ENCODE results near the gene NUB1. TPM values are rescaled to one million over a fixed set of nuclear protein-coding genes. Genes with fewer than 3 reads are reported as not detected.

The NUB1 gene
- polyA plus RNA-seq, 5 donors, result 61.7 to 86.9 (median 80.2) TPM

- no peak for DNase-seq
Measured at GRCh38 chr7:151342811-151343210, 1.2 kb downstream of the NUB1 start.

- no peak for DNase-seq
Measured at GRCh38 chr7:151343516-151343915, 1.9 kb downstream of the NUB1 start.

GRCh38 chr7:151345576-151346469, 4.2 kb downstream of the NUB1 start:
- no peak for DNase-seq

- no peak for DNase-seq
Measured at GRCh38 chr7:151346470-151346769, 4.8 kb downstream of the NUB1 start.

GRCh38 chr7:151347200-151347599, 5.6 kb downstream of the NUB1 start:
- DNase-seq, result no peak

GRCh38 chr7:151348970-151349369, 7.4 kb downstream of the NUB1 start:
- no peak for DNase-seq

GRCh38 chr7:151349507-151349853, 7.9 kb downstream of the NUB1 start:
- DNase-seq, result no peak

- DNase-seq, result no peak
Measured at GRCh38 chr7:151351027-151351426, 9.4 kb downstream of the NUB1 start.

GRCh38 chr7:151351967-151352366, 10.4 kb downstream of the NUB1 start:
- DNase-seq, result no peak

GRCh38 chr7:151352512-151352911, 10.9 kb downstream of the NUB1 start:
- DNase-seq, result no peak

- no peak for DNase-seq
Measured at GRCh38 chr7:151361193-151361959, 19.8 kb downstream of the NUB1 start.

GRCh38 chr7:151363182-151363581, 21.6 kb downstream of the NUB1 start:
- no peak for DNase-seq

- no peak for DNase-seq
Measured at GRCh38 chr7:151366166-151366879, 24.7 kb downstream of the NUB1 start.

- peak; percentile 86 to 90 for DNase-seq
Measured at GRCh38 chr7:151366880-151367222, 25.2 kb downstream of the NUB1 start.

- no peak for DNase-seq
Measured at GRCh38 chr7:151367284-151367683, 25.7 kb downstream of the NUB1 start.

- peak; percentile 70 to 74 for DNase-seq
Measured at GRCh38 chr7:151368136-151368571, 26.5 kb downstream of the NUB1 start.

- no peak for DNase-seq
Measured at GRCh38 chr7:151371266-151371665, 29.7 kb downstream of the NUB1 start.

GRCh38 chr7:151372612-151373265, 31.1 kb downstream of the NUB1 start:
- DNase-seq, result no peak

- no peak for DNase-seq
Measured at GRCh38 chr7:151373599-151373998, 32.0 kb downstream of the NUB1 start.

GRCh38 chr7:151374139-151374538, 32.5 kb downstream of the NUB1 start:
- no peak for DNase-seq

- no peak for DNase-seq
Measured at GRCh38 chr7:151374726-151375125, 33.1 kb downstream of the NUB1 start.

Data from right lung (tissue), 5 donors.